ENCODE results near the gene NECTIN4. TPM values are rescaled to one million over a fixed set of nuclear protein-coding genes. Genes with fewer than 3 reads are reported as not detected.
A peak's percentile ranks its signal among the peaks of the same experiment; 100 is the strongest.
"Not testable (repeated sequence)": the region's sequence is repeated elsewhere in the genome, so short reads cannot be mapped to it uniquely, and the experiment has no call there.

The NECTIN4 gene
- polyA plus RNA-seq, 3 donors = 3.9 to 4.8 (median 4.4) TPM

DNA sequence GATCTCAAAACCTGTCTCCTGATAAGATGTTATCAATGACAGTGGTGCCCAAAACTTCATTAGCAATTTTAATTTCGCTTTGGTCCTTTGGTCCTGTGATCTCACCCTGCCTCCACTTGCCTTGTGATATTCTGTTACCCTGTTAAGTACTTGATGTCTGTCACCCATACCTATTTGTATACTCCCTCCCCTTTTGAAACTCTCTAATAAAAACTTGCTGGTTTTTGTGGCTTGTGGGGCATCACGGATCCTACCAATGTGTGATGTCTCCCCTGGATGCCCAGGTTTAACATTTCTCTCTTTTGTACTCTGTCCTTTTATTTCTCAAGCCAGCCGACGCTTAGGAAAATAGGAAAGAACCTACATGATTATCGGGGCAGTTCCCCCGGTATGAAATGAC, 25.4 kb downstream of the NECTIN4 start:
- DNase-seq = not testable (repeated sequence)

DNA sequence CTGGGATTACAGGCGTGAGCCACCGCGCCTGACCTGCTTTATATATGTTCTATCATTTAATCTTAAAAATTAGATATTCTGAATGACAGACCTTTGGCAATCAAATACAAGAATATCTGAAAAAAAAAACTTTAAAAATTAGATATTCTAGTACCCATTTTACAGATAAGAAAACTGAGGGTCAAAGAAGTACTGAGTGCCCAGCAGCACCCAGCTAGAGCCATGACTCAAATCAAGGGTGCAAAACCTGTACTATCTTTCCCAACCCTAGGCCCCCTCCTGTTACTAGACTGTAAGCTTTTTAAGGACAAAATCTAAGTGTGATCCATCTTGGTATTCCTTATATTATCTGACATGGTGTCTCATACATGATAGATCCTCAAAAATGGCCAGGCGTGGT, 27.9 kb downstream of the NECTIN4 start:
- no peak for DNase-seq

DNA sequence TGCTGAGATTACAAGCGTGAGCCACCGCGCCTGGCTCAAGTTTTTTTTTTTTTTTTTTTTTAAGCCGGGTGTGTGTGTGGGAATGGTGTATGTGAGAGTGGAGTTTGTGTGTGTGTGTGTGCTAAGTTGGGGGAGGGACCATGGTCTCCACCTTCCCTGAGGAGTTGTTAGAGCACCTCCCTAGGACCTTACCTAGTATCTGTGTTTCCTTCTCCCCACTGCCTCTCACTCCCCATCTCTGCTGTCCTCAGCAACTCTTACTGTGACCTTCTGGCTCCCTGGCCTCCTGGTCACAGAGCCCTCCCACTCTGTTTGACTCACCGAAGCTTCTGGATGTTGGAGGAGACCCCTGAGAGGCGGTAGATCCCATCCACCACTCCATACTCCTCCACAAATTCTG, 30.1 kb downstream of the NECTIN4 start:
- DNase-seq = no peak

DNA sequence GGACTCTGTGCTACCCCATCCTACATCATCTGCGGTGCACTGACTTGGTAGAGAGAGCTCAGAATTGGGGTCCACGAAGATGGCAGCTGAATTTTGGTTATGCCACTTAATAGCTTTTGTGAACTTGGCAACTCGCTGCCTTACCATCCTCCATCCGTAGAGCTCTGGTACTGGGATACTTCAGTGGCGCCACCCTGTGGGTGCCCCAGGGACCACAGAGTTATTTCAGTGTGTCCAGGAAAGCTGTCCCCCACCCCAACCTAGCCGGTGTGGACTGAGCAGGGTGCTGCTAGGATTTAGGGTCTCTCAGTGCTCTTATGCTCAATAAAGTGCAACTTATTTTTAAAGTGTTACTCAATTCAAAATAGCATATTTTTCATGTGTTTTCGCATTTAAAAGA, 34.6 kb downstream of the NECTIN4 start:
- no peak for DNase-seq

DNA sequence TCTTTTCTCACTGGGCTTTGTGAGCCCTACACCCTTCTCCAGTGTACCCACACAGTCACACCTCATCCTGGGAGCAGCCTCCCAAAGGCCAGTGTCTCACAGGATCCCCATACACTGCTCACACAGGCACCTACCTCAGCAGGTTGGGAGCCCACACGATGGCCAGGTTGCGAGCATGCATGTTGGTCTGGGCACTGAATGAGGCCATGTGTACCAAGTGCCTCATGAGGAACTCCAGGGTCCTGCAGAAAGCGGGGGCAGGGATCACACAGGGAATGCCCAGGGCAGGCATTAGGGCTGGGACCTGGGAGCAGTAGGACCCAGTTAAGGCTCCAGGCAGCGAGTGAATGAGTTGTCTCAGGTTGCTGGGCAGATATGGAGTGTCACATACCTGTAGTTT, 35.1 kb downstream of the NECTIN4 start:
- no peak for DNase-seq

DNA sequence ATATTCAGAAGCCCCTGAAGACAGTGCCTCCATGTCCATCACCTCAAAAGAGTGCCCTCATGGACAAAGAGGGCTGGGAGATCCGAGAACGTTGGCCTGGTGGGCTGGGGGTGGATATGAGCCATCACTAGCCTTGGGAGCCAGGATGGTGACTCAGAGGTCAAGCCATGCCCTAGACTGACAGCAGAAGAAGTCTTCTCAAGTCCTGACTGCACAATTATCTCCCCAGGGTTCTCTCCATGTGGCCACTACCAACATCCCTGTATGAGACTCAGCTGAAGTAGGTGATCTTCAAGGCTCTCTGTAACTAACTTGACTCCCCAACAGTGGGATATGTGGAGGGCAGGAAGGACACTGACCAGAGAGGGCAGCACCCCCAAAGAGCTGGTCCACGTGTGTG, 36.5 kb downstream of the NECTIN4 start:
- no peak for DNase-seq

DNA sequence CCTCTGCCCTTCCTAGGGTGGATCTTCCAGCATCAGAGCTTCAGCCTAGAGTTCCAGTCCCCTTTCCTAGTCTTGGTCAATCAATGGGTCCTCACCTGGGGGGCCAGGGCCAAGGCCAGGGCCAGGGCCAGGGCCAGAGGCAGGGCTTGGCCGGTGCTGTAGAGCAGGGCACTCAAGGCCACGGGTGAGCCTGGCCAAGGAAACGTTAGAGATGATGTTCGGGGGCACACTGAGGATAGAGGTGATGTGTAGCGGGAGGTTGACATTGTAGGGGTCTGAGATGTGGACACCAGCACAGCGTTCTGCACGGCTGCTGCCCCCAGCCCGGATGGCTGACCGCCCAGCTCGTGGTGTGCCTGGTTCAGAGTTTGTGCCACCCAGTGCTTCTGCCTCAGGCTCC, 38.1 kb downstream of the NECTIN4 start:
- DNase-seq = no peak

DNA sequence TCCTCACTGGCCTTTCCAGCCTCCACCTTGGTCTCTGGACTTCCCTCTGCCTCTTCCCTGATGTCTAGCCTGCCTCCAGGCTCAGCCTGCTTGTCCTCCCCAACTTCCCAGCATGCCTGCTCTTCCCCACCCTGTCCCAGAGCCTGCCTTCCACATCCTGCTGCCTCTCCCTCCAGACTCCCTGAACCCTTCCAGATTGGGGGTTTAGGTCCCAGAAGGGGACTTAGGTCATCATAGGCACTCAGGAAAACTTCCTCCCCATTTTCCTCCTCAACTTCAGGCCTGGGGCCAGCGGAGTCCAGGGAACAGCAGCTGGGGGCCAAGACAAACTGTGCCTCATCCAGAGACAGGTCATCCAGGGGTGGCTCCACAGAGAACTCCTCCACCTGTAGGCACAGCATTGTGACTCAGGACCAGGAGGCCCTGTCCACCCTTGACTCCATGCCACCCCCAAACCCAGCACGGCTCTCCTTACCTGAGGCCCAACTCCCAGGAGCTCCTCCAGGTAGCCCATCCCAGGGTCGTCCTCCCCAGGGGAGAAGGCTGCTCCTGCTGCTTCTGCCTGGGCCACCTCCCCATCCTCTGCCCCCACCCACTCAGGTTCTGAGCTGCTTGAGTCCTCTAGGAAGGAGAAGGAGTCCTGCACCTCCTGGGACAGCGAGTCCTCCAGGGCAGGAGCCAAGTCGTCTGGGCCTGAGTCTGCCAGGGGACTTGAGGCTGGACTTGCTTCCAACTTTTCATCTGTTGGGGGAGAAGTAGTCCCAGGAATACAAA, 40.2 kb downstream of the NECTIN4 start:
- DNase-seq = no peak

DNA sequence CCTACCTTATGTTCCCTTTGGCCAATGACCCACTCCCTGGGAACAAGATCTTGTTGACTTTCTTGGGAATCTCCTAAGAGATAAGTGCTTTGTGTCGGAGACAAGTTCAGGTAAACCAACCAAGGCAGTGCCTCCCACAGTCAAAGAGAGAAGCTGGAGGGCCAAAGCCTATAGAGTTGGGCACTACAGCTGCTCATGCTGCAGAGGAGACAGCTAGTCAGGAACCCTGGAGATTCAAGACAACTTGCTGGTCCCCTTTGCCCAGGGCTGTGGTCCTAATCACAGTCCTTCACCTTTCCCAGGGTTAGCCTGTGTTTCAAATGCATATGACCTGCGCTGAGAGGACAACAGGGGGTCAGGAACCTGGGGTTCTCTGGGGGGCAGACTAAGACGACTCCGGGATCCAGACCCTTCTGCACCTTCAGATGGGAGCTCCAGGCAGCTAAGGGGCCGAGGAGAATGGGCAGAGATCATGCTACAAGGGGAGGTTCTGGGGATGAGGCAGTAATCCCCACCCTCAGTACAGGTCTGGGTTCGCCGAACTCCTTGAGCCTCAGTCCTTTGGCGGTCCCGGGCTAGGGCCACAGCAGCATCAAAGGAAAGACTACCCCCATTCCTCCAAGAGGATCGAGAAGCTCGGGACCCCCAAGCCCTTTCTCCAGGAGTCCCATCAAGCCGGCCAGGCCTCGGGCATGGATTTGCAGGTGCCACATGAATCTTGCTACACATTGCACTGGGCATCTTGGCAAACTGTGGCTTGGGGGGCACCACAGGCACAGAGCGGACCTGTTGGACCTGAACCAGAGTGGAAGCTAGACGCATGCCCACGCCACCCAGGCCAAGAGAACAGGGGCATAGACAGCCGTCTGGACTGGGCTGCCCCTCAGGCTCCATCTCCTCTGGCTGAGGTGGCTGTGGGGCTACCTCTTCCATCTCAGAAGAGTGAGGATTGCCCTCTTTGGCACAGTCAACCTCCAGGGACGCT, 41.6 kb downstream of the NECTIN4 start:
- DNase-seq = no peak

DNA sequence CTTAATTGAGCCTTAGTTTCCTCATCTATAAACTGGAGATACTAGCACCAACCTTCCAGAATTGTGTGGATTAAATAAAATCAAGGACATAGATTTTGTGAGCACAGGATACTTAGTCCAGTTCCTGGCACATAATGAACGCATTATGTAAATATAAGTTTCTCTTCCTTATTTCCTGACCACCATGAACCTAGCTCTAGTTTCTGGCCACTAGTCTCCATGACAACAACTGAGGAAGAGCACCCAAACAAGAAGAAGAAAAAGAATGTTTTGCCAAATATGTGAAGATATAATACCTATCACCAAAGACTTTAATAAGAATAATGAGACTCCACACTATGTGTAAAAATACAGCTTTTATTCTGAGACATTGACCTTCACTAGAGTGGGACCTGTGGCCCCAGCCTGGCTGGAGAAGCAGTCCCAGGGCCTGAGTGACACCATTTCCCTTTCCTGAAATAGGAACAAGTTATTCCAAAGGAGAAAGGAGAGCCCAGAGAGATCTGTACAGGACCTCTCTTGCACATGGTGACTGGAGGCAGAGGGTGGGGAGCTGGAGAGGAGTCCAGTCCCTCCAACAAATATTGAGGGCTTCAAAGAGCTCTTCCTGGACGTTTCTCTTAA, 42.6 kb downstream of the NECTIN4 start:
- DNase-seq = no peak

DNA sequence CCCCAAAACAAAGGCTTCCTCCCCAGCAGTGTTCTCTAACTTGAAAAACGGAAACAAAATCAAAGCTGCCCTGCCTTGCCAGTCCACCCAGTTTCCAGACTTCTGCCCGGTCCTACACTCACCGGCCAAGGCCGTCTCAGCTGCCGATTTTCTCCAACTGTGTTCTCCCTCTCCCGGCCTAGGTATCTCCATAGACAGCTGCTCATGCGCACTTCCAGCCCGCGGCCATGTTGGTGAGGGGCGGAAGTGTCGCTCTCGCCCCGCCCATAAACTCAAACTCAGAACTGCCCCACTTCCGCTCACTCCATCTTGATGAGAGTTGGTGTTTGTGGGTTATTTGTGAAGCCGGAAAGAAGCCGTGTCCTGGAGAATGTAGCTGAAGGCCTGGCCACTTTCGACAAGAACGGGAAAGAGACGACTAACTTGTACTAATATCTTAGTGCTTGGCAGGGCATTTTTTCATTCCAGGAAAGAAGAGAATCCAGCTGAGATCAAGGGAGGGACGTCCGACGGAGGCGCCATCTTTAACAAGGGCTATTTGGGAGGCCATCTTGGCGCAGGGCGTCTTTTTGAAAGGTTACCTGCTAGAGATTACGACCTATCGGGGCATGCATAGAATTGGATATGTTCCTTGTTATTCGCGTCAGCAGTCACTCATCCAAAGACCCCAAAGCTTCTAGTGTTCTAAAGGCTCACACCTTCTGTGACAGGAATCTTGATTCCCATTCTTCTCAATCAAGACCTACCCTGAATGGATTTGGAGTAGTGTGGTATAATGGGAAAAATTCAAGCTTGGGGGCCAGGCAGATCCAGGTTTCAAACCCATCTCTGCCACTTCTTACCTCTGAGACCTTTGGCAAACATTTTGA, 43.4 kb downstream of the NECTIN4 start, which contains the start of gene USF1:
Gene USF1 (minus strand): TSS at position 242 of the 869 bp plus-strand sequence. CDS start 2,702 bp downstream, outside the sequence.
- peak; percentile 98 for DNase-seq

DNA sequence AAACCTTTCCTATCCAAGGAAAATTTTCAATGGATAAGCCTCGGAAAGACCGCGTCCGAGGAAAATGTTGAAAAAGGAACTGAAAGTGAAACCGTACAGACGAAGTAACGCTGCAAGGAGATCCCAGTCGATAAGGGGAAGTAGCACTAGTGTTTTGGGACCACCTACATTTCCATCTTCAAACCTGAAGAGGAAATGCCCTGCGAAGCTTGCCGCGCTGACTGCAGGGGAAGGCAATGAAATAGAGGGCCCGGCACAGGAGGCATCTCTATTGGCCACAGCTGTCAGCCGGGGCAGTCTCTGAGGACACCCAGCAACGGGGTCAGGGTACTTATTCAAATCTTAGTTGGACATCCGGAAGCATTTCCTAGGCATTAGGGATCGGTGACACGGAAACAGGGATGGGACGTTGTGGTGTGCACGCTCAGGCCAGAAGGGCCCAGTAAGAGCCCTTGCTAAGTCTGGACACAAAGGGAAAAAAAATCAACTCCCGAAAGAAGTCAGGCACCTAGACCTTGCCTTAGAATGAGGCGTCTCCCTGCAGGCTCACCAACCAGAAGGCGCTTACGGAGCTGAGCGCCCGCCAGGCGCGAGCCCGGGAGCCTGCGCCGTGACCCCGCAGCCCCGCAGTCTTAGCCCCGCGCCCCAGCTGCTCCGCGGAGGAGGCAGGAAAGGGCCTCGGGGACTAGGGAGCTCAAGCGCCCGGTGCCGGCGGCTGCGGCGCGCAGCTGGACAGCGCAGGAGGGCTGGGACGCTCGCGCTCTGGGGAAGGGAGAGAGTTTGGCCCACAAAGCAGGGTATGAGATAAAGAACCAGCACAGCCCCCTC, 44.2 kb downstream of the NECTIN4 start:
- DNase-seq = peak; percentile 69

DNA sequence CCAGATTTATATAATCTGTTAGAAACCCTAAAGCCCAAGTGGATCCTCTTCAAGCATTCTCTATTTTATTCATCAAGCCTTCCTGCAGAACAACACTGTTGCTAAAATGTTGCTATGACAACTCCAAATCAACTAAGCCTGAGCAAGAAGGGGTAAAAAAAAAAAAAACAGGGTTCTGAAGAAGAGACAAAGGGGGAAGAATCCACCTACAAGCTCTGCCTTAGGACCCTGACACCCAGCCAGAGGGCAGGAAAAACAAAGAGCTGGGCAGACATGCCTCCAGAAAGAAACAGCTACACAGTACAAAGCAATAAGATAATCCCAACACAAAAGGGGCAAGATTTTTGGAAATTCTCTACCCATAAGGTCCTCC, 44.8 kb downstream of the NECTIN4 start:
- DNase-seq = no peak

DNA sequence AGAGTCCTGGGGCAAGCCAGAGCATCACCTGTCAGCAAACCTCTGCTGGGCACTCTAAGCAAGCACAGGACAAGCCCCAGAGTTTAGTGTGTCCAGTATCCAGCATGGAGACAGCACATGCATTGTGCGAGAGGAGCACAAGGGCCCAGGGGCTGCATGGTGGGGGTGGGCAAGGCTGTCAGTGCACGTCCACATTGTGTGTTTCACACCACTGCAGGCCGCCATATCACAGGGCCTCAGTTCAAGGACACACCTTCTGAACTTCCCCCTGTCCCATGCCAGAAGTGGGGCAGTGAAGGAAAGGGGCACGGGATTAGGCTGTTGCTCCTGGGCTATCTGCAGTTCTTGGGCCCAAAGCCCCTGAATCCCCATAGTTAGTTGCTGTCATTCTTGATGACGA, 49.8 kb downstream of the NECTIN4 start:
- no peak for DNase-seq

DNA sequence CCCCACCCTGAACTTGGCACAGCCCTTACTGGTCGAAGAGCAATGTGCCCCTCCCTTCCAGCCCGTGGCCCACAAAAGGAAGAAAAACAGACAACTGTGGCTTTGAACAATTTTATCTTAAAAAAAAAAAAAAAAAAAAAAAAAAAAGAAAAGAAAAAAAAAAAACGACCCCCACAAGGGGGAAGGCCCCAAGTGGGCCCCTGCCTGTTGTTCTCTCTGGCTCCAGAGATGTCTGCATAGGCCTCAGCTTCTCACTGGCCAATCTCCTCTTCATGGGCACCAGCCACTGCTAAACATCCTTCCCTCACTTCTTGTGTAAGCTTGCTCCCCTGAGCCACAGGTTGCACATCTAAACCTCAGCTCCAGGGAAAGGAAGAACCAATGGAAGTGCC, 50.2 kb downstream of the NECTIN4 start:
- no peak for DNase-seq

DNA sequence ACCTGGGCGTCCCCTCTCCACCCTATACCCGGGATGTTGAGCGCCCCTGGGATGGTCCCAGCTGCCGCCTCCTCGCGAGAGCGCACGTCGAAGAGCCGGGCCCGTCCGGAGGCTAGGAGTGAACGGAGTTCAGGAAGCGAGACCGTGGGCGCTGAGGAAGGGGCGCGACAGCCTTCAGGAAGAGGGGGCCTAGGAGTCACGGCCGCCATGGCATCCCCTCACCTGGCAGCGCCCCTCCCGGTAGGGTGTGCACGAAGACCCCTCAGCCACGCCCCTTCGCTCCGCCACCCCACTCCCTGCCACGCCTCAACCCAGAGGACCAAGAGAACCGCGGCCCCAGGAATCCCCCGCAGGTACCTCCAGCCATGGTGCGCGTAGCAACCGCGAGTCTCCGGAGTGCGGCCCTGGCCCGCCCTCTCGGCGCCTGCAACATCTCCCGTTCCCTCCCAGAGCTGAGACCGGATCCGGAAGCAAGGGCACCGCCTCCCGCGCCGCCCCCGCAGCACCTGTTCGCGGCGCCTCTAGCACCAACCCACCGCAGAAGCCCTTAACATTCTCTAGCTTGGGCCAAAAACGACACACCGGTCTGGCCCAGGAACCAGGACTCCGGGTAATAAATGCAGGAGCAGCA, 50.7 kb downstream of the NECTIN4 start, which contains the start of gene TSTD1:
Gene TSTD1 (minus strand): TSS at position 442 of the 631 bp plus-strand sequence. CDS start 75 bp downstream, at position 367.
- DNase-seq = peak; percentile 61

DNA sequence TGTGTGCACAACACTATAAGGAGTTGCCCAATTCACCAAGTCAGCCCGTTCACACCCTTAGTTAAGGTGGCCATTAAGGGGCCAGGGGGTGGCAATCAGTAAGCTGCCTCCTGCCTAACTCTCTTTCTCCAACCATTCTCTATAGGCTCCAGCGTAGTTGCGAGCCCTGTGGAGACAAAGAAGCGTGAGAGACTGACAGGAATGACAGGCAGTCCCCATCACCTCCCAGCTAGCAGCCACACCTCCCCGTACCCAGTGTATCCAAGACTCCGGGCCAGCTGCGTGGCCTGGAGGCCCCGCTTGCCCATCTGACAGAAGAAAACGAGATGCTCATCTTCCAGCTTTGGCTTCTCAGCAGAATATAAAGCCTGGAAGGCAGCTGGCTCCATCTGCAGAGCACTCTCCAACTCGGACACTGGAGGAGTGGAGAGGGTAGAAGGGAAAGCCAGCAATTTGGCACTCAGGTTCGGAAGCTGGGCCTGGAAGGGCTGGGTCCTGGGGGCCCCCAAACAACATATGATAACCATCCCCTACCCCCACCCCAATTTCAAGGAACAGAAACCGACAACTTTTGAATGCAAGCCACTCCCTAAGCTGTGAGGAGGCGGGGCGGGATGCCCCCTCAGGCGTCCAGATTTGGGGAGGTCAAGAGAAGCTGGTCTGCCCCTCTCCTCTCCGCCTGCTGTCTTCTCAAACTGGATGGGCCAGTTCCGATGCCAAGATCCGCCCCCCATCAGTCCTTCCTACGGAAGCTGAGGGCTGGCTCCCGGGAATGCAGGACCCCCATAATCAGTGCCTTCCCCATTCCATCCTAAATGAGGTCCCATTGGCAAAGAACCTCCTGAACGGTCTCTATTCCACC, 51.5 kb downstream of the NECTIN4 start:
- DNase-seq = no peak

DNA sequence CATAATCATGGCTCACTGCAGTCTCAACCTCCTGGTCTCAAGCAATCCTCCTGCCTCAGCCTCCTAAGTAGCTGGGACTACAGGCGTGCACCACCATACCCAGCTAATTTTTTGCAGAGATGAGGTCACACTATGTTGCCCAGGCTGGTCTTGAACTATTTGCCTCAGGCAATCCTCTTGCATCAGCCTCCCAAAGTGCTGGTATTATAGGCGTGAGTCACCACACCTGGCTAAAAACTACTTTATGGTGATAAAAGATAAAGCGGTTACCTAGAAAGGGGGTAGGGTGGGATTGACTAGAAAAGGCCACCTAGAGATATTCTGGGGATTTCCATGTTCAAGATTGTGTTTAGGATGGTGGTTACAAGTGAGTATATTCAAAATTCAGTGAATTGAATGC, 55.6 kb downstream of the NECTIN4 start:
- no peak for DNase-seq

DNA sequence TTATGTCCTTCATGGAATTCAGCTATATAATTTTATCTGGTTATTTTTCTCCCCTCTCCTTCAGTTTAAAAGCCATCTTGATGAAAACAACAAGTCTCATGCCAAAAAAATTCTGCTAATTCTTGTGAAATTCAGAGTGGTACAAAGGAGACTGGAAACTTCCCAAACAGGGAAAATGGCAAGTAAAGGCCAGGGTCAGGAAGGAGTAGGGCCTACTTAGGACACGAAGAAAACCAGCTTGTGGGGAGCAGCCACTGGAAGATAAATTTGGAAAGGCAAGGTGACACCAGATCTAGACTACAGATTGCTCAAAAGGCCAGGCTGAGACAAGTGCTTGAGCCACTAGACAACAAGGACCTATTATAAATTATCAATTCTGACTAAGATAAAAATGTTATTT, 56.9 kb downstream of the NECTIN4 start:
- DNase-seq = no peak

All from renal pelvis (tissue), 4 donors.